ENCODE data around the gene KIAA1549. TPM values are rescaled to one million over a fixed set of nuclear protein-coding genes. Genes with fewer than 3 reads are reported as not detected.

The KIAA1549 gene
- total and polyA plus RNA-seq, 2 of the 4 experiments (the other 2 are of a cell fraction) = 1.3 to 3.3 TPM

GRCh38 chr7:138892006-138892630 lies 89.1 kb downstream of the KIAA1549 start:
- dilution Hi-C loops (cut with HindIII; ENCODE audit: low sequenced_read_pairs, unreplicated experiment) (no loop called here), in situ Hi-C loops (cut with MboI; ENCODE audit: low sequenced_read_pairs) (no loop called here), intact Hi-C loops (cut with micrococcal nuclease) (no loop called here)
- DNase-seq (no peak), ATAC-seq (ENCODE audit: low read depth) (no peak)
- no peaks in the 10 kb centered on the region for H3K9me3 ChIP-seq (ENCODE audit: control insufficient read depth, insufficient read depth, low read length)
- H3K27ac ChIP-seq (ENCODE audit: insufficient read depth, low read length) = no peak overlapping the region
- peaks cover 6% of the 10 kb centered on the region; the same call in 1 of the 2 replicates for H3K4me1 ChIP-seq (ENCODE audit: control insufficient read depth, insufficient read depth, low read length)
- H3K4me3 ChIP-seq (ENCODE audit: insufficient read depth, low read depth, low read length) = no peak overlapping the region
- H2BK120ac ChIP-seq (ENCODE audit: low read depth, low read length) = no peak overlapping the region
- H3K27me3 ChIP-seq (ENCODE audit: control insufficient read depth, insufficient read depth, low read length) = no peaks in the 10 kb centered on the region
- H2BK20ac ChIP-seq (ENCODE audit: low read depth, low read length) = no peak overlapping the region
- H2BK15ac ChIP-seq (ENCODE audit: low read depth, low read length) = no peak overlapping the region
- H3K9ac ChIP-seq (ENCODE audit: low read depth, low read length) = no peak overlapping the region
- H3K4ac ChIP-seq (ENCODE audit: low read depth, low read length) = no peak overlapping the region
- no peak overlapping the region; the same call in 1 of the 2 replicates for H3K23ac ChIP-seq (ENCODE audit: low read depth, low read length)
- no peak overlapping the region for H3K14ac ChIP-seq (replicated peaks; ENCODE audit: low read depth, low read length)
- no peak overlapping the region for H2AFZ ChIP-seq (replicated peaks; ENCODE audit: low read length, poor library complexity)
- no peak for TF ChIP-seq CHD1 (IDR thresholded peaks at IDR 0.05; ENCODE audit: low read depth, low read length)
- TF ChIP-seq CEBPB (IDR thresholded peaks at IDR 0.05; ENCODE audit: low read depth, low read length) = no peak
- no peak for TF ChIP-seq NFE2L2 (IDR thresholded peaks at IDR 0.05; ENCODE audit: low read depth, low read length)
- TF ChIP-seq CTCF (conservative IDR thresholded peaks at IDR 0.05; ENCODE audit: low read depth, low read length) = no peak
- no peak for TF ChIP-seq ELK1 (IDR thresholded peaks at IDR 0.05; ENCODE audit: borderline replicate concordance, low read depth, low read length)
- TF ChIP-seq RAD21 (IDR thresholded peaks at IDR 0.05; ENCODE audit: low read length) = no peak
- no peak for TF ChIP-seq FOS (IDR thresholded peaks at IDR 0.05; ENCODE audit: low read depth, low read length)
- H4K8ac ChIP-seq (ENCODE audit: low read depth in 2 of 2, low read length in 2 of 2) = no peak overlapping the region
- WGBS, 2 experiments (ENCODE audit: extremely low coverage in 2 of 2, insufficient read length in 1 of 2) = no CpG with 5 or more reads among the region's 3 CpGs
- peaks cover 3% of the 10 kb centered on the region; the same call in 1 of the 2 replicates for H3K36me3 ChIP-seq (ENCODE audit: control insufficient read depth, insufficient read depth, low read length)
- no peak overlapping the region for H3K56ac ChIP-seq (ENCODE audit: extremely low read depth, insufficient read depth, low read length)
- no peaks in the 10 kb centered on the region for H4K20me1 ChIP-seq (ENCODE audit: insufficient read depth, low read length)
- H3K4me2 ChIP-seq (ENCODE audit: low read depth, low read length) = no peak overlapping the region
- H4K91ac ChIP-seq (ENCODE audit: insufficient read depth, low read depth, low read length) = no peak overlapping the region
- no peaks in the 10 kb centered on the region; the same call in 1 of the 2 replicates for H3K9me1 ChIP-seq (ENCODE audit: insufficient read depth, low read length)
- no peak overlapping the region for H4K5ac ChIP-seq (ENCODE audit: low read depth, low read length)
- no TSS peak for BruUV-seq (replicated peaks)
- no peaks in the 10 kb centered on the region for H3K79me1 ChIP-seq (ENCODE audit: low read depth in 1 of 2, low read length in 2 of 2)
- CTCF ChIA-PET = interaction anchor here (0.5 to 0.7 kb wide), 2 partner anchors 87 to 253 kb away, joined by 3 read pairs; no protein-coding TSS in a partner anchor
- POLR2A ChIA-PET (ENCODE audit: unreplicated experiment) = no interaction called here
- H2AK5ac ChIP-seq (ENCODE audit: low read depth, low read length) = no peak overlapping the region
- no peak overlapping the region for H2BK5ac ChIP-seq (ENCODE audit: low read depth, low read length, poor library complexity, severe bottlenecking)
- no peak overlapping the region for H2AK9ac ChIP-seq (replicated peaks; ENCODE audit: low read depth, low read length, poor library complexity)
- no peak overlapping the region for H3K18ac ChIP-seq (ENCODE audit: low read depth, low read length)
